Mesenchymal stem cell (in vitro differentiated cells and primary cell): ENCODE measurements around the gene WDTC1.
"Not testable (repeated sequence)": the region's sequence is repeated elsewhere in the genome, so short reads cannot be mapped to it uniquely, and the experiment has no call there.

ENCODE experiments used
- DNase-seq: peaks from one replicate; pipeline ENCODE4 v3.0.0-alpha.2; 2013
- H2AFZ ChIP-seq: one replicate; pipeline ENCODE4 v1.6.1; 2013; ENCODE audit warnings: low read depth, mild to moderate bottlenecking, control low read depth, inconsistent platforms, low read length, moderate library complexity
- H2AK5ac ChIP-seq: 2 replicates; pipeline ENCODE4 v1.6.1; 2013; ENCODE audit warnings: low read length, moderate library complexity, mild to moderate bottlenecking, inconsistent platforms; ENCODE audit not compliant: severe bottlenecking
- H2BK120ac ChIP-seq: one replicate; pipeline ENCODE4 v1.6.1; 2013; ENCODE audit warnings: low read depth, mild to moderate bottlenecking, inconsistent platforms, low read length, moderate library complexity
- H2BK12ac ChIP-seq, 2 experiments: one replicate each; pipeline ENCODE4 v1.6.1; 2013; ENCODE audit warnings: inconsistent platforms in 2 of 2, low read length in 2 of 2, mild to moderate bottlenecking in 2 of 2, moderate library complexity in 2 of 2, control low read depth in 1 of 2
- H2BK15ac ChIP-seq: one replicate; pipeline ENCODE4 v1.6.1; 2013; ENCODE audit warnings: mild to moderate bottlenecking, low read depth, inconsistent platforms; ENCODE audit not compliant: poor library complexity, severe bottlenecking
- H2BK5ac ChIP-seq: 2 replicates; pipeline ENCODE4 v1.6.1; 2013; ENCODE audit warnings: low read depth, mild to moderate bottlenecking, low read length, control low read depth, inconsistent platforms; ENCODE audit not compliant: poor library complexity, severe bottlenecking
- H3K14ac ChIP-seq, 2 experiments: one replicate each; pipeline ENCODE4 v1.6.1; 2013; ENCODE audit warnings: inconsistent platforms in 2 of 2, low read length in 2 of 2, control low read depth in 1 of 2, mild to moderate bottlenecking in 1 of 2, moderate library complexity in 1 of 2
- H3K18ac ChIP-seq, 2 experiments: one replicate each; pipeline ENCODE4 v1.6.1; 2013; ENCODE audit warnings: inconsistent platforms in 2 of 2, low read length in 2 of 2, control low read depth in 1 of 2, low read depth in 1 of 2, mild to moderate bottlenecking in 1 of 2
- H3K23ac ChIP-seq, 2 experiments: one replicate each; pipeline ENCODE4 v1.6.1; 2013; ENCODE audit warnings: inconsistent platforms in 2 of 2, low read length in 2 of 2, mild to moderate bottlenecking in 2 of 2, moderate library complexity in 2 of 2, control low read depth in 1 of 2
- H3K27ac ChIP-seq: 2 replicates; pipeline ENCODE4 v1.5.1; 2013; ENCODE audit warnings: mild to moderate bottlenecking, moderate library complexity, low read length, control low read depth, inconsistent platforms; ENCODE audit not compliant: poor library complexity, severe bottlenecking
- H3K27me3 ChIP-seq, 2 experiments: 2 replicates each; pipeline versions ENCODE4 v1.6.1 to v1.7.0; 2013; ENCODE audit warnings: low read length in 2 of 2, mild to moderate bottlenecking in 2 of 2, moderate library complexity in 2 of 2, control low read depth in 1 of 2, inconsistent platforms in 1 of 2; ENCODE audit not compliant: control insufficient read depth in 1 of 2, insufficient read depth in 1 of 2
- H3K36me3 ChIP-seq, 2 experiments: 2 replicates each; pipeline versions ENCODE4 v1.6.1 to v1.7.0; 2013; ENCODE audit warnings: low read length in 2 of 2, control low read depth in 1 of 2, inconsistent platforms in 1 of 2, low read depth in 1 of 2, mild to moderate bottlenecking in 1 of 2; ENCODE audit not compliant: insufficient read depth in 2 of 2, control insufficient read depth in 1 of 2
- H3K4ac ChIP-seq, 2 experiments: one replicate each; pipeline ENCODE4 v1.6.1; 2013; ENCODE audit warnings: inconsistent platforms in 2 of 2, low read length in 2 of 2, mild to moderate bottlenecking in 2 of 2, moderate library complexity in 2 of 2, control low read depth in 1 of 2, low read depth in 1 of 2
- H3K4me1 ChIP-seq: 2 replicates; pipeline ENCODE4 v1.6.1; 2013; ENCODE audit warnings: low read depth, low read length, control low read depth; ENCODE audit not compliant: control insufficient read depth, insufficient read depth
- H3K4me2 ChIP-seq: 2 replicates; pipeline ENCODE4 v1.6.1; 2013; ENCODE audit warnings: low read length, mild to moderate bottlenecking, inconsistent platforms; ENCODE audit not compliant: poor library complexity, severe bottlenecking
- H3K4me3 ChIP-seq, 2 experiments: 2 replicates each; pipeline versions ENCODE4 v1.5.1 to v1.7.0; 2013; ENCODE audit warnings: low read length in 2 of 2, mild to moderate bottlenecking in 2 of 2, control low read depth in 1 of 2, low read depth in 1 of 2; ENCODE audit not compliant: insufficient read depth in 1 of 2
- H3K79me1 ChIP-seq: replicated peaks from 2 replicates; pipeline ENCODE4 v1.6.1; 2013; ENCODE audit warnings: mild to moderate bottlenecking, control low read depth, low read length, inconsistent platforms; ENCODE audit not compliant: poor library complexity, severe bottlenecking
- H3K9ac ChIP-seq: 2 replicates; pipeline ENCODE4 v1.7.0; 2013; ENCODE audit warnings: mild to moderate bottlenecking, low read length, moderate library complexity
- H3K9me3 ChIP-seq: 2 replicates; pipeline ENCODE4 v1.7.0; 2013; ENCODE audit warnings: mild to moderate bottlenecking, low read length; ENCODE audit not compliant: control insufficient read depth
- H4K8ac ChIP-seq: one replicate; pipeline ENCODE4 v1.6.1; 2013; ENCODE audit warnings: inconsistent platforms, mild to moderate bottlenecking, low read length, moderate library complexity
- H4K91ac ChIP-seq: one replicate; pipeline ENCODE4 v1.6.1; 2013; ENCODE audit warnings: mild to moderate bottlenecking, low read length, inconsistent platforms
- WGBS: methylation state at CpG from one replicate; pipeline ENCODE4 v1.1.7; 2013; ENCODE audit warnings: mixed read lengths; 5-methylcytosine and 5-hydroxymethylcytosine counted together

Gene WDTC1

DNA sequence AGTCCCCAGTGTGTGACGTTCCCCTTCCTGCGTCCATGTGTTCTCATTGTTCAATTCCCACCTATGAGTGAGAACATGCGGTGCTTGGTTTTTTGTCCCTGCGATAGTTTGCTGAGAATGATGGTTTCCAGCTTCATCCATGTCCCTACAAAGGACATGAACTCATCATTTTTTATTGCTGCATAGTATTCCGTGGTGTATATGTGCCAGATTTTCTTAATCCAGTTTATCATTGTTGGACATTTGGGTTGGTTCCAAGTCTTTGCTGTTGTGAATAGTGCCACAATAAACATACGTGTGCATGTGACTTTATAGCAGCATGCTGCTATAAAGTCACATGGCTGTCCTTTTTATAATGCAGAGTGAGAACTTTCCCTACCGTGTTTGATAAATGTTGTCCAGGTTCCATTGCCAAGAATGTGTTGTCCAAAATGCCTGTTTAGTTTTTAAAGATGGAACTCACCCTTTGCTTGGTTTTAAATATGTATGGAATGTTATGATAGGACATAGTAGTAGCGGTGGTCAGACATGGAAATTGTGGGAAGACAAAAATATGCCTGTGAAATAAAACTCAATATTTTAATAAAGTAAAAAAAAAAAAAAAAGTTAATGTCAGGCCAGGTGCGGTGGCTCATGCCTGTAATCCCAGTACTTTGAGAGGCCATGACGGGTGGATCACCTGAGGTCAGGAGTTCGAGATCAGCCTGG, 26.1 kb upstream of the WDTC1 start:
- not testable (repeated sequence) for H3K14ac ChIP-seq, H2BK15ac ChIP-seq, H3K9ac ChIP-seq, H4K8ac ChIP-seq, H3K4ac ChIP-seq, H2AK5ac ChIP-seq, DNase-seq, H3K9me3 ChIP-seq, H2BK12ac ChIP-seq, H3K18ac ChIP-seq, H4K91ac ChIP-seq, H3K4me1 ChIP-seq, H2AFZ ChIP-seq, H3K36me3 ChIP-seq, H3K23ac ChIP-seq, H3K27ac ChIP-seq, H3K79me1 ChIP-seq, H3K27me3 ChIP-seq, H2BK5ac ChIP-seq, H3K4me2 ChIP-seq, H3K4me3 ChIP-seq, H2BK120ac ChIP-seq
- 91% methylated on average over 8 of the region's 11 CpGs for WGBS

DNA sequence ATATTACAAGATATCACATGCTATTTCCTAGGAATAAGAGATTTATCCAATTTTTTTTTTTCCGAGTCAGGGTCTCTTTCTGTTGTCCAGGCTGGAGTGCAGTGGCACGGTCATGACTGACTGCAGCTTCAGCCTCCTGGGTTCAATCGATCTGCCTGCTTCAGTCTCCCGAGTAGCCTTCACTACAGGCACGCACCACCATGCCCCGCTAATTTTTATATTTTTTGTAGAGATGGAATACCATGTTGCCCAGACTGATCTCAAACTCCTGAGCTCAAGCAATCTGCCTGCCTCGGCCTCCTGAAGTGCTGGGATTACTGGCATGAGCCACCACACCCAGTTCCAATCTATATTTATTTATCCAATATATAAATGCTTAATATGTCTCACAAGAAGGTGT, 18.0 kb upstream of the WDTC1 start:
- WGBS: 100% methylated on average over 3 of the region's 7 CpGs

DNA sequence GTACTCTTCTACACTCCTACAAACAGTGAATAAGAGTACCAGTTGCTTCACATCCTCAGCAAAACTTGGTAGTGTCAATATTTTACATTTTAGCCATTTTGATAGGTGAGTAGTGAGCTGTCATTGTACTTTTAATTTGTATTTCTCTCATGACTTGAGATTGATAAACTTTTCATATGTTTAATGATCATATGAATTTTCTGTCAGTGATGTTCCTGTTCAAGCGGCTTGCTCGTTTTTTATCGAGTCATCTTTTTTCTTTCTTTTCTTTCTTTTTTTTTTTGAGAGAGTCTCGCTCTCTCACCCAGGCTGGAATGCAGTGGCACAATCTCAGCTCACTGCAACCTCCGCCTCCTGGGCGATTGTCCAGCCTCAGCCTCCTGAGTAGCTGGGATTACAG, 17.0 kb upstream of the WDTC1 start:
- Histone ChIP-seq H4K91ac (no peak overlapping the region), H3K27ac (no peak overlapping the region), H3K36me3 (no peaks in the 10 kb centered on the region), H2AFZ (no peak overlapping the region), H3K4me3 (no peak overlapping the region), H2AK5ac (no peak overlapping the region), H2BK15ac (no peak overlapping the region), H2BK12ac (no peak overlapping the region), H3K9ac (no peak overlapping the region), H2BK5ac (no peak overlapping the region), H3K18ac (no peak overlapping the region), H3K23ac (no peak overlapping the region), H3K14ac (no peak overlapping the region), H2BK120ac (no peak overlapping the region), H3K9me3 (peaks cover 4% of the 10 kb centered on the region), H3K4me1 (no peaks in the 10 kb centered on the region), H3K4ac (no peak overlapping the region), H3K79me1 (no peaks in the 10 kb centered on the region), H3K4me2 (no peak overlapping the region), H3K27me3 (no peaks in the 10 kb centered on the region), H4K8ac (no peak overlapping the region)
- no peak for DNase-seq
- WGBS: 98% methylated on average over 6 of the region's 6 CpGs

More for the DNA sequence above, 18.0 kb upstream of the WDTC1 start:
- DNase-seq: no peak
- Histone ChIP-seq H3K27ac (no peak overlapping the region), H3K36me3 (no peaks in the 10 kb centered on the region), H3K18ac (no peak overlapping the region), H2BK120ac (no peak overlapping the region), H2BK12ac (no peak overlapping the region), H3K27me3 (no peaks in the 10 kb centered on the region), H3K79me1 (no peaks in the 10 kb centered on the region), H3K4me1 (no peaks in the 10 kb centered on the region), H3K14ac (no peak overlapping the region), H2BK5ac (no peak overlapping the region), H3K9ac (no peak overlapping the region), H3K4me3 (no peak overlapping the region), H3K4me2 (no peak overlapping the region), H2AFZ (no peak overlapping the region), H3K9me3 (peaks cover 4% of the 10 kb centered on the region), H4K91ac (no peak overlapping the region), H4K8ac (no peak overlapping the region), H3K23ac (no peak overlapping the region), H2BK15ac (no peak overlapping the region), H2AK5ac (no peak overlapping the region), H3K4ac (no peak overlapping the region)

DNA sequence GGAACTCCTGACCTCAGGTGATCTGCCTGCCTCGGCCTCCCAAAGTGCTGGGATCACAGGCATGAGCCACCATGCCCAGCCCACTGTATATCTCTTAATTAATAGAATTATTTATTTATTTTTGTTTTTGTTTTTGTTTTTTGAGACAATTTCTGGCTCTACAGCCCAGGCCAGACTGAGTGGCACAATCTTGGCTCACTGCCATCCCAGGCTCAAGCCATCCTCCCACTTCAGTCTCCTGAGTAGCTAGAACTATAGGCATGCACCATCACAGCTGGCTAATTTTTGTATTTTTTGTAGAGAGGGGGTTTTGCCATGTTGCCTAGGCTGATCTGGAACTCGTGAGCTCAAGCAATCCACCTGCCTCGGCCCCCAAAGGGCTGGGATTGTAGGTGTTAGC, 15.7 kb upstream of the WDTC1 start:
- Histone ChIP-seq H3K27me3 (no peaks in the 10 kb centered on the region), H3K9ac (no peak overlapping the region), H3K23ac (no peak overlapping the region), H3K4me1 (no peaks in the 10 kb centered on the region), H3K9me3 (peaks cover 4% of the 10 kb centered on the region), H3K4ac (no peak overlapping the region), H2BK15ac (no peak overlapping the region), H4K8ac (no peak overlapping the region), H2BK120ac (no peak overlapping the region), H3K79me1 (no peaks in the 10 kb centered on the region), H3K36me3 (no peaks in the 10 kb centered on the region), H2BK5ac (no peak overlapping the region), H2AK5ac (no peak overlapping the region), H3K18ac (no peak overlapping the region), H3K4me2 (no peak overlapping the region), H3K27ac (no peak overlapping the region), H2BK12ac (no peak overlapping the region), H2AFZ (no peak overlapping the region), H3K4me3 (no peak overlapping the region), H4K91ac (no peak overlapping the region), H3K14ac (no peak overlapping the region)
- 100% methylated on average over 1 of the region's 3 CpGs for WGBS
- DNase-seq: no peak
